ENCODE measurements around the gene GLIS1.

Gene GLIS1

GRCh38 chr1:53576866-53577760 is 161.9 kb downstream of the GLIS1 start:
- FAIRE-seq, result no peak

GRCh38 chr1:53576381-53576801 is 162.6 kb downstream of the GLIS1 start:
- FAIRE-seq, result no peak

GRCh38 chr1:53575955-53576320 is 163.0 kb downstream of the GLIS1 start:
- no peak for FAIRE-seq

- FAIRE-seq, result no peak
Observed at GRCh38 chr1:53575141-53575954, 163.6 kb downstream of the GLIS1 start.

GRCh38 chr1:53574621-53575020 is 164.3 kb downstream of the GLIS1 start:
- FAIRE-seq, result no peak

- FAIRE-seq, result no peak
Observed at GRCh38 chr1:53573931-53574330, 165.0 kb downstream of the GLIS1 start.

- FAIRE-seq, result no peak
Observed at GRCh38 chr1:53573522-53573921, 165.4 kb downstream of the GLIS1 start.

GRCh38 chr1:53572815-53573173 is 166.2 kb downstream of the GLIS1 start:
- no peak for FAIRE-seq

- FAIRE-seq, result no peak
Observed at GRCh38 chr1:53572065-53572814, 166.7 kb downstream of the GLIS1 start.

- FAIRE-seq, result no peak
Observed at GRCh38 chr1:53568540-53568939, 170.4 kb downstream of the GLIS1 start.

- no peak for FAIRE-seq
Observed at GRCh38 chr1:53567851-53568250, 171.1 kb downstream of the GLIS1 start.

GRCh38 chr1:53567450-53567849 is 171.5 kb downstream of the GLIS1 start:
- no peak for FAIRE-seq

GRCh38 chr1:53563611-53564010 is 175.4 kb downstream of the GLIS1 start:
- FAIRE-seq, result no peak

GRCh38 chr1:53562981-53563379 is 176.0 kb downstream of the GLIS1 start:
- no peak for FAIRE-seq

GRCh38 chr1:53562291-53562980 is 176.5 kb downstream of the GLIS1 start:
- FAIRE-seq, result no peak

- FAIRE-seq, result no peak
Observed at GRCh38 chr1:53561503-53562105, 177.4 kb downstream of the GLIS1 start.

- FAIRE-seq, result no peak
Observed at GRCh38 chr1:53560581-53561502, 178.1 kb downstream of the GLIS1 start.

GRCh38 chr1:53559854-53560580 is 178.9 kb downstream of the GLIS1 start:
- FAIRE-seq, result no peak

- FAIRE-seq, result no peak
Observed at GRCh38 chr1:53559391-53559815, 179.6 kb downstream of the GLIS1 start.

- no peak for FAIRE-seq
Observed at GRCh38 chr1:53558739-53559315, 180.1 kb downstream of the GLIS1 start.

Data from endometrium (tissue), 2 donors.